GM19099 (cell line): ENCODE data around the gene NEURL1.

Experiments
- POLR2A ChIP-seq: IDR thresholded peaks from 3 replicates; pipeline ENCODE4 v1.6.1; 2011; ENCODE audit warnings: low read depth; ENCODE audit not compliant: insufficient read length; ENCODE audit errors: extremely low read depth

NEURL1 gene

GRCh38 chr10:103554488-103555324 is 61.2 kb downstream of the NEURL1 start:
- TF ChIP-seq POLR2A, result no peak

GRCh38 chr10:103555325-103555649 is 61.8 kb downstream of the NEURL1 start:
- TF ChIP-seq POLR2A, result no peak

GRCh38 chr10:103555712-103556111 is 62.2 kb downstream of the NEURL1 start:
- no peak for TF ChIP-seq POLR2A

- no peak for TF ChIP-seq POLR2A
These were observed 63.0 kb downstream of the NEURL1 start for GRCh38 chr10:103556383-103557007.

GRCh38 chr10:103557455-103557854 is 64.0 kb downstream of the NEURL1 start:
- no peak for TF ChIP-seq POLR2A

GRCh38 chr10:103558911-103559310 is 65.4 kb downstream of the NEURL1 start:
- no peak for TF ChIP-seq POLR2A

- no peak for TF ChIP-seq POLR2A
These were observed 66.3 kb downstream of the NEURL1 start for GRCh38 chr10:103559776-103560175.

- TF ChIP-seq POLR2A, result no peak
These were observed 67.4 kb downstream of the NEURL1 start for GRCh38 chr10:103560886-103561285.

GRCh38 chr10:103562383-103562782 is 68.9 kb downstream of the NEURL1 start:
- no peak for TF ChIP-seq POLR2A

GRCh38 chr10:103563231-103564115 is 70.0 kb downstream of the NEURL1 start:
- TF ChIP-seq POLR2A, result no peak

- no peak for TF ChIP-seq POLR2A
These were observed 70.6 kb downstream of the NEURL1 start for GRCh38 chr10:103564116-103564501.

GRCh38 chr10:103564776-103565520 is 71.4 kb downstream of the NEURL1 start:
- no peak for TF ChIP-seq POLR2A

- TF ChIP-seq POLR2A, result no peak
These were observed 73.0 kb downstream of the NEURL1 start for GRCh38 chr10:103566536-103566935.

- TF ChIP-seq POLR2A, result no peak
These were observed 75.0 kb downstream of the NEURL1 start for GRCh38 chr10:103568505-103568904.

GRCh38 chr10:103569896-103570295 is 76.4 kb downstream of the NEURL1 start:
- TF ChIP-seq POLR2A, result no peak
